ENCODE data around the gene DACH1. TPM values are rescaled to one million over a fixed set of nuclear protein-coding genes. Genes with fewer than 3 reads are reported as not detected.

DACH1 gene
- total and polyA plus RNA-seq, 2 of the 8 experiments (the other 6 are each of a cell fraction or from before 2014, with no cell fraction given), result 0.12 to 0.67 TPM

- no peaks in the 10 kb centered on the region for H3K9me3 ChIP-seq (ENCODE audit: insufficient read depth in 2 of 2, low read depth in 1 of 2, low read length in 1 of 2)
- no peak overlapping the region for H3K4me3 ChIP-seq (ENCODE audit: extremely low read depth in 1 of 4, insufficient read depth in 2 of 4, low read depth in 3 of 4, low read length in 4 of 4)
- H3K36me3 ChIP-seq (ENCODE audit: control insufficient read depth in 2 of 4, insufficient read depth in 4 of 4, low read length in 3 of 4), result no peaks in the 10 kb centered on the region
- H3K4me1 ChIP-seq (replicated peaks in 1 of 4; ENCODE audit: control insufficient read depth in 3 of 4, insufficient read depth in 4 of 4, low read length in 3 of 4), result peaks cover 0 to 3% (median 0%) of the 10 kb centered on the region in 4 experiments; a peak in 1 of 7 replicates
- WGBS, 2 experiments (ENCODE audit: extremely low coverage in 1 of 2, insufficient coverage in 1 of 2, insufficient read length in 1 of 2, insufficient replicate concordance in 2 of 2, low coverage in 1 of 2, low lambda C conversion rate in 2 of 2, missing lambda C conversion rate in 1 of 2), result 81% methylated on average over 1 of the region's 1 CpG; no CpG with 5 or more reads in 1 of the 2 experiments
- H3K18ac ChIP-seq (ENCODE audit: extremely low read depth, low read length), result no peak overlapping the region
- no peak overlapping the region for H2AFZ ChIP-seq (ENCODE audit: low read length)
- no peaks in the 10 kb centered on the region for H3K79me1 ChIP-seq (ENCODE audit: low read depth, low read length)
- no peak overlapping the region for H4K5ac ChIP-seq (ENCODE audit: insufficient read length, low read depth, low read length)
- POLR2A ChIA-PET (ENCODE audit: partially characterized antibody), result no interaction called here
- no peaks in the 10 kb centered on the region for H3K79me2 ChIP-seq (ENCODE audit: control insufficient read depth in 1 of 2, insufficient read depth in 2 of 2, low read length in 2 of 2)
- no peak for TF ChIP-seq RBBP5 (IDR thresholded peaks at IDR 0.05; ENCODE audit: borderline replicate concordance, low read depth, low read length)
- CTCF ChIA-PET (ENCODE audit: partially characterized antibody), result no interaction called here
- DNase-seq (ENCODE audit: low read depth in 1 of 2, low spot score in 2 of 2), result no peak
- no peak overlapping the region for H4K91ac ChIP-seq (replicated peaks; ENCODE audit: insufficient read length, low read length)
- H3K56ac ChIP-seq (replicated peaks; ENCODE audit: insufficient read length, low read depth, low read length), result no peak overlapping the region
- H3K4me2 ChIP-seq (ENCODE audit: insufficient read depth in 1 of 2, low read depth in 2 of 2, low read length in 2 of 2), result no peak overlapping the region
- no peak overlapping the region for H2BK12ac ChIP-seq (ENCODE audit: low read depth, low read length)
- H2BK15ac ChIP-seq (ENCODE audit: low read length), result no peak overlapping the region
- H4K8ac ChIP-seq (ENCODE audit: extremely low read depth, insufficient read depth, low read length), result no peak overlapping the region
- H3K9ac ChIP-seq (replicated peaks in 1 of 4; ENCODE audit: extremely low read depth in 1 of 4, low read depth in 3 of 4, low read length in 3 of 4), result no peak overlapping the region
- no peak overlapping the region for H3K23ac ChIP-seq (ENCODE audit: insufficient read length)
- H3K23me2 ChIP-seq (ENCODE audit: low read depth, low read length), result no peaks in the 10 kb centered on the region
- H2AK5ac ChIP-seq (ENCODE audit: low read depth, low read length), result no peak overlapping the region
- H2BK20ac ChIP-seq (ENCODE audit: low read length), result no peak overlapping the region
- no peak for FAIRE-seq
- H3K14ac ChIP-seq (ENCODE audit: insufficient read length), result no peak overlapping the region
- no peaks in the 10 kb centered on the region for H3K27me3 ChIP-seq (replicated peaks in 1 of 4; ENCODE audit: control insufficient read depth in 3 of 4, extremely low read depth in 1 of 4, insufficient read depth in 3 of 4, low read length in 3 of 4)
- H3K27ac ChIP-seq (ENCODE audit: low read depth, low read length), result no peak overlapping the region
- no peak overlapping the region for H3K4ac ChIP-seq (replicated peaks; ENCODE audit: insufficient read length, low read depth, low read length)
- H2BK120ac ChIP-seq (replicated peaks; ENCODE audit: low read depth, low read length), result no peak overlapping the region
- no peak overlapping the region for H2BK5ac ChIP-seq (ENCODE audit: low read depth, low read length)
- H4K20me1 ChIP-seq (replicated peaks in 1 of 2; ENCODE audit: control insufficient read depth in 1 of 2, insufficient read depth in 2 of 2, low read length in 2 of 2), result no peaks in the 10 kb centered on the region
Observed at GRCh38 chr13:71632721-71633120, 234.3 kb downstream of the DACH1 start.

Measured in H1 (cell line).